ENCODE data around the gene FMR1NB. TPM values are rescaled to one million over a fixed set of nuclear protein-coding genes. Genes with fewer than 3 reads are reported as not detected.

Gene FMR1NB
- total RNA-seq, 6 donors from 2014 or later, result not detected

DNA sequence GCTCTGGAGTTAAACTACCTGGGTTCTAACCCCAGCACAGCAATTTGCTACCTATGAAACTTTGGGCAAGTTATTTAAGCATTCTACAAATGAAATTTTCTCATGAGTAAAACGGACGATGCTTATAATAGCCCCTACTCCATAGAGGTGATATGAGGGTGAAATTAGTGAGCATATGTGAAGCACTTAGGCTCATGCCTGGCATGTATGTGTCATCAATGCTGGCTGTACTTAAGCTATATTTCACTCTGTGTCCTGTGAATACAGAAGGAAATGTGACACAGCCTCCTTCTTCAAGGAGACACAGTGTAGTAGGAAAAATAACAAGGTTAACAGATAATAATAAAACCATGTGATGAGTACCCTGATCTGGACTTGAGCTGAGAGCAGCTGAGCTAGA, 20.4 kb upstream of the FMR1NB start:
- DNase-seq (no peak), ATAC-seq (ENCODE audit: low FRiP score in 2 of 2) (no peak)
- Histone ChIP-seq H3K27me3 (no peaks in the 10 kb centered on the region), H3K9me3 (no peaks in the 10 kb centered on the region), H3K27ac (no peak overlapping the region), H3K36me3 (no peaks in the 10 kb centered on the region), H3K4me1 (no peaks in the 10 kb centered on the region), H3K4me3 (no peak overlapping the region)
- TF ChIP-seq, protein P1, sequence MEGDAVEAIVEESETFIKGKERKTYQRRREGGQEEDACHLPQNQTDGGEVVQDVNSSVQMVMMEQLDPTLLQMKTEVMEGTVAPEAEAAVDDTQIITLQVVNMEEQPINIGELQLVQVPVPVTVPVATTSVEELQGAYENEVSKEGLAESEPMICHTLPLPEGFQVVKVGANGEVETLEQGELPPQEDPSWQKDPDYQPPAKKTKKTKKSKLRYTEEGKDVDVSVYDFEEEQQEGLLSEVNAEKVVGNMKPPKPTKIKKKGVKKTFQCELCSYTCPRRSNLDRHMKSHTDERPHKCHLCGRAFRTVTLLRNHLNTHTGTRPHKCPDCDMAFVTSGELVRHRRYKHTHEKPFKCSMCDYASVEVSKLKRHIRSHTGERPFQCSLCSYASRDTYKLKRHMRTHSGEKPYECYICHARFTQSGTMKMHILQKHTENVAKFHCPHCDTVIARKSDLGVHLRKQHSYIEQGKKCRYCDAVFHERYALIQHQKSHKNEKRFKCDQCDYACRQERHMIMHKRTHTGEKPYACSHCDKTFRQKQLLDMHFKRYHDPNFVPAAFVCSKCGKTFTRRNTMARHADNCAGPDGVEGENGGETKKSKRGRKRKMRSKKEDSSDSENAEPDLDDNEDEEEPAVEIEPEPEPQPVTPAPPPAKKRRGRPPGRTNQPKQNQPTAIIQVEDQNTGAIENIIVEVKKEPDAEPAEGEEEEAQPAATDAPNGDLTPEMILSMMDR (IDR thresholded peaks at IDR 0.05), result no peak
- TF ChIP-seq EP300 (IDR thresholded peaks at IDR 0.05), result no peak
- TF ChIP-seq POLR2A (IDR thresholded peaks at IDR 0.05), result no peak
- no peak for TF ChIP-seq POLR2AphosphoS5 (IDR thresholded peaks at IDR 0.05)
- WGBS, 2 donors, result 68 to 88% methylated on average over 2 of the region's 2 CpGs

DNA sequence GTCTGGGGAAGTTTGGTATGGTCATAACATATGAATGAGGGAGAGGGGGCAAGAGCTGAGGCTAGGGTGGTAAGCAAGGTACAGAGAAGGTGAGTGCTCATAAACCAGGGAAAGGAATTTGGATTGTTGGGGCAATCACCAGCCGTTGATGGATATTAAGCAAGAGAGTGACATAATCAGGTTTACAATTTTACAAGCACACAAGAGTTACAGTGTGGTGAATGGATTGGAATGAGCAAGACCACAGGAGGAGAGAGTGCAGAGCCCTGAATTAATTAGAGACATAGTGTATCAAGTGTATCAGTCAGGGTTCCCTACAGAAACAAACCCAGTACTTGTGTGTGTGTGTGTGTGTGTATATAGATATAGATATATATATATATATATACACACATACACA, 18.7 kb upstream of the FMR1NB start:
- 59 to 62% methylated on average over 1 of the region's 1 CpG for WGBS, 2 donors
- Histone ChIP-seq H3K36me3 (no peaks in the 10 kb centered on the region), H3K4me3 (no peak overlapping the region), H3K27me3 (no peaks in the 10 kb centered on the region), H3K9me3 (no peaks in the 10 kb centered on the region), H3K4me1 (no peaks in the 10 kb centered on the region), H3K27ac (no peak overlapping the region)
- no peak for ATAC-seq (ENCODE audit: low FRiP score in 2 of 2)
- DNase-seq, result no peak
- TF ChIP-seq POLR2A (IDR thresholded peaks at IDR 0.05) (no peak), POLR2AphosphoS5 (IDR thresholded peaks at IDR 0.05) (no peak), EP300 (IDR thresholded peaks at IDR 0.05) (no peak)
- TF ChIP-seq, protein P1 (IDR thresholded peaks at IDR 0.05), result no peak

DNA sequence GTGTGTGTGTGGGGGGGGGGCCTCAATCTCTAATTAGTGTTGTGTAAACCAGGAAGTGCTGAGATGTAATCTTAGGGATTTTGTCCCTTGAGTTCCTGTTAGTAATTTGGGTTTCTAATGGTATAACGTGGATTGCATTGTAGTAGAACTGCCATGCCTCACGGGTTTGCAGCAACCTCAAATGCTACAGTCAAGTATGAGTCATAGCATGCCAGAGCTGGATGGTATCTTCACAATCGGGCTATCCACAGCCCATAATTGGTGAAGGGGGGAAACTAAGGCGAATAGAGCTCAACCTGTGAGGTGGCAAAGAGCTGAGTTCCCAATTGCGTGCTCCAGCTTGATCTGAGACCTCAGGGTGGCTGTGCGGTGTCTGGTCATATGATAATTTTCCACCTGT, 2.2 kb upstream of the FMR1NB start:
- no peak overlapping the region for H3K4me3 ChIP-seq
- ATAC-seq (ENCODE audit: low FRiP score in 2 of 2), result no peak
- TF ChIP-seq POLR2A (IDR thresholded peaks at IDR 0.05), result no peak
- TF ChIP-seq EP300 (IDR thresholded peaks at IDR 0.05), result no peak
- TF ChIP-seq POLR2AphosphoS5 (IDR thresholded peaks at IDR 0.05), result no peak
- TF ChIP-seq, protein P1 (IDR thresholded peaks at IDR 0.05), result no peak
- no peak for DNase-seq
- 63 to 69% methylated on average over 2 to 6 of the region's 6 CpGs for WGBS, 2 donors
- no peaks in the 10 kb centered on the region for H3K27me3 ChIP-seq
- no peaks in the 10 kb centered on the region for H3K4me1 ChIP-seq
- H3K27ac ChIP-seq, result no peak overlapping the region
- peaks cover 0 to 6% (median 0%) of the 10 kb centered on the region in 4 donors for H3K9me3 ChIP-seq
- no peaks in the 10 kb centered on the region for H3K36me3 ChIP-seq

DNA sequence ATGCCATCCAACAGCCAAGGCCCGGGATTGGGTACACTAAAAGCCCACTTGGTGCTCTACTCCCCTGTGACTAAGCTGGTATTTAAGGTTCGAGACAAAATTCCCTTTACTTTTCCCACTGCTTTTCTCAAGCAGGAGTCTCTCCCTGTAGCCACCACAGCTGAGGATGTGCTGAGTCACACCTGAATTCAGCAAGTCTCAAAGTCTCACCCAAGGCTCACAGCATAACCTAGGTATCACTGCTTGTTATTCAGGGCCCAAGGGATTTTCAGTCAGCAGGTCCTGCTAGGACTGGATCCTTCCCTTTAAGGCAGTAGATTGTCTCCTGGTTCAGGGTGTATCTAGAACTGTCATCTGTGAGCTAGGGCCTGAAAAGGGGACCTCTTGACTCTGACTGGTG, 39.2 kb downstream of the FMR1NB start:
- H3K4me3 ChIP-seq, result no peak overlapping the region
- H3K9me3 ChIP-seq, result no peaks in the 10 kb centered on the region
- H3K4me1 ChIP-seq, result no peaks in the 10 kb centered on the region
- ATAC-seq (ENCODE audit: low FRiP score in 2 of 2), result no peak
- no peaks in the 10 kb centered on the region for H3K36me3 ChIP-seq
- H3K27me3 ChIP-seq, result no peaks in the 10 kb centered on the region
- no peak overlapping the region for H3K27ac ChIP-seq
- DNase-seq, result no peak
- 62% methylated on average over 2 of the region's 2 CpGs; no CpG with 5 or more reads in 1 of the 2 donors for WGBS, 2 donors
- no peak for TF ChIP-seq POLR2A (IDR thresholded peaks at IDR 0.05)
- TF ChIP-seq EP300 (IDR thresholded peaks at IDR 0.05), result no peak
- TF ChIP-seq, protein P1 (IDR thresholded peaks at IDR 0.05), result no peak
- TF ChIP-seq POLR2AphosphoS5 (IDR thresholded peaks at IDR 0.05), result no peak

DNA sequence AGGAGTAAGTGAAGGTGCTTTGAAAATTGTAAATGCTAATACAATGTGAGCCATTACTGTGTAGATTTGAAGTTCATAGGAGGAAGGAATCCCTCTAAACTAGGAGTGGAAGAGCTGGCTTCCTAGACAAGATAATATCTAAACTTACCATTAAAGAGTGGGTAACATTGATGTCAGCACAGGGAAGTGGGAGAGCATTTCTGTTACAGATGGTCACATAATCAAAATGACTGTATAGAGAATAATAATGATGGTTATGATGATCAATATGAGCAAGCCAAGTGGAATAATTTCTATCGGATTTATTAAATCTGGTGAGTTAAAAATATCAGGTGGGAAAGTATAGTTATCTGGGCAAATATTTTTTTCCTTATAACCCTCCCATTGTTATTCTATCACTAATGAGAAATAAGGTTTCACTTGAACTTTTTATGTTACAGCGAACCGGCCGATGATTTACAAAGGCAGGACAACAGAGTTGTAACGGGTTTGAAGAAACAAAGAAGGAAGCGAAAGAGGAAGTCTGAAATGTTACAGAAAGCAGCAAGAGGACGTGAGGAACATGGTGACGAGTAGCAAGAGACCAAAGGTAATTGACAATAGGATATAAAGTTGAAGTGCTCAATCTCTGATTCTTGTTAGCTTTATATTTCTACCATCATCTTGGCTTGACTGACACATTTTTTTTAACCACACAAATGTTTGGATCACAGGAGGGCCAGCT, 43.5 kb downstream of the FMR1NB start:
- no peak for TF ChIP-seq EP300 (IDR thresholded peaks at IDR 0.05)
- no peak for TF ChIP-seq POLR2AphosphoS5 (IDR thresholded peaks at IDR 0.05)
- TF ChIP-seq POLR2A (IDR thresholded peaks at IDR 0.05), result no peak
- TF ChIP-seq, protein P1 (IDR thresholded peaks at IDR 0.05), result no peak
- ATAC-seq (ENCODE audit: low FRiP score in 2 of 2) (no peak), DNase-seq (no peak)
- WGBS, 2 donors, result 64 to 72% methylated on average over 8 of the region's 8 CpGs
- H3K36me3 ChIP-seq, result no peaks in the 10 kb centered on the region
- H3K27ac ChIP-seq, result no peak overlapping the region
- no peaks in the 10 kb centered on the region for H3K9me3 ChIP-seq
- H3K4me1 ChIP-seq, result no peaks in the 10 kb centered on the region
- no peak overlapping the region for H3K4me3 ChIP-seq
- H3K27me3 ChIP-seq, result no peaks in the 10 kb centered on the region
